GM23248 (cell line): ENCODE measurements around the gene AK8.

Experiments used
- EZH2 ChIP-seq: fragments of 200-600 bp; sonication (generic); IDR thresholded peaks from 2 replicates; pipeline ENCODE4 v1.6.1; 2018; ENCODE audit warnings: antibody characterized with exemption, mild to moderate bottlenecking; ENCODE audit not compliant: insufficient read depth, poor library complexity, severe bottlenecking
- EZH2phosphoT487 ChIP-seq: fragments of 200-600 bp; sonication (generic); IDR thresholded peaks from 2 replicates; pipeline ENCODE4 v1.6.1; 2018; ENCODE audit warnings: antibody characterized with exemption, moderate library complexity, mild to moderate bottlenecking, low read depth; ENCODE audit not compliant: insufficient read depth

DNA sequence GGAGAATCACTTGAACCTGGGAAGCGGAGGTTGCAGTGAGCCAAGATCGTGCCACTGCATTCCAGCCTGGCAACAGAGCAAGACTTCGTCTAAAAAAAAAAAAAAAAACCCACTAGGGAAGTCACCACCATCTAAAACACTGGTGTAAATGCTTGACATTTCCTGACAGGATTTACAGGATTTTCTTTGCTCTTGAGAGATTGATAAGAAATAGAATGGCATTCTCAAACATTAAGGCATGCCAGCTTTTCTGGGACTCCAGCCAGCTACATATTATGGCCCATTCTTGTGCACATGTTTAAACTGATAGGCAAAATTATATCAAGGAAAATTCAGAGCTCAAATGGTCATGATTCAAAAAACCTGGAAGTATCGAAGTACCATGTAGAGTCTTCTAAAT is 179.1 kb downstream of the AK8 start:
- TF ChIP-seq EZH2phosphoT487 (no peak), EZH2 (no peak)
